Embryonic facial prominence (tissue), 1 donor: ENCODE results near the gene MIPEP.
A peak's percentile ranks its signal among the peaks of the same experiment; 100 is the strongest.

ENCODE experiments used
- DNase-seq: peaks from one replicate; pipeline ENCODE4 v3.0.0-alpha.2; 2016; ENCODE audit errors: extremely low spot score

Gene MIPEP

GRCh38 chr13:23715092-23715761 is 174.0 kb downstream of the MIPEP start:
- DNase-seq, result no peak

- DNase-seq, result no peak
Observed at GRCh38 chr13:23714672-23715071, 174.5 kb downstream of the MIPEP start.

- DNase-seq, result no peak
Observed at GRCh38 chr13:23711355-23711754, 177.8 kb downstream of the MIPEP start.

GRCh38 chr13:23710366-23710765 is 178.8 kb downstream of the MIPEP start:
- DNase-seq, result no peak

- DNase-seq, result no peak
Observed at GRCh38 chr13:23709536-23709935, 179.7 kb downstream of the MIPEP start.

GRCh38 chr13:23707674-23708073 is 181.5 kb downstream of the MIPEP start:
- DNase-seq, result no peak

GRCh38 chr13:23705583-23705982 is 183.6 kb downstream of the MIPEP start:
- no peak for DNase-seq

GRCh38 chr13:23703246-23703860 is 185.8 kb downstream of the MIPEP start:
- no peak for DNase-seq

GRCh38 chr13:23701636-23702035 is 187.6 kb downstream of the MIPEP start:
- peak; percentile 33 for DNase-seq

GRCh38 chr13:23701186-23701585 is 188.0 kb downstream of the MIPEP start:
- no peak for DNase-seq

- DNase-seq, result no peak
Observed at GRCh38 chr13:23699271-23699670, 189.9 kb downstream of the MIPEP start.

- DNase-seq, result no peak
Observed at GRCh38 chr13:23697772-23698313, 191.4 kb downstream of the MIPEP start.

GRCh38 chr13:23696610-23697009 is 192.6 kb downstream of the MIPEP start:
- no peak for DNase-seq

- no peak for DNase-seq
Observed at GRCh38 chr13:23695711-23696464, 193.3 kb downstream of the MIPEP start.

GRCh38 chr13:23695196-23695595 is 194.0 kb downstream of the MIPEP start:
- no peak for DNase-seq

GRCh38 chr13:23692816-23693215 is 196.4 kb downstream of the MIPEP start:
- DNase-seq, result no peak

GRCh38 chr13:23690668-23691067 is 198.5 kb downstream of the MIPEP start:
- no peak for DNase-seq

GRCh38 chr13:23688336-23688735 is 200.9 kb downstream of the MIPEP start:
- DNase-seq, result no peak

GRCh38 chr13:23687614-23688013 is 201.6 kb downstream of the MIPEP start:
- no peak for DNase-seq

GRCh38 chr13:23686948-23687347 is 202.3 kb downstream of the MIPEP start:
- DNase-seq, result no peak

GRCh38 chr13:23685416-23685815 is 203.8 kb downstream of the MIPEP start:
- no peak for DNase-seq

GRCh38 chr13:23684647-23685046 is 204.6 kb downstream of the MIPEP start:
- DNase-seq, result no peak

- no peak for DNase-seq
Observed at GRCh38 chr13:23683084-23683483, 206.1 kb downstream of the MIPEP start.
